GM12801 (cell line): ENCODE measurements around the gene PKIG.

Experiments
- CTCF ChIP-seq: IDR thresholded peaks from one replicate; pipeline ENCODE4 v1.5.1; 2011; ENCODE audit warnings: control low read depth; ENCODE audit not compliant: insufficient read length; ENCODE audit errors: extremely low read depth

PKIG gene

GRCh38 chr20:44621939-44622338 lies 39.6 kb downstream of the PKIG start:
- no peak for TF ChIP-seq CTCF

GRCh38 chr20:44622501-44623270 lies 40.3 kb downstream of the PKIG start:
- no peak for TF ChIP-seq CTCF

- no peak for TF ChIP-seq CTCF
Observed at GRCh38 chr20:44624152-44624551, 41.8 kb downstream of the PKIG start.

- no peak for TF ChIP-seq CTCF
Observed at GRCh38 chr20:44624743-44625271, 42.4 kb downstream of the PKIG start.

GRCh38 chr20:44625361-44625760 lies 43.0 kb downstream of the PKIG start:
- TF ChIP-seq CTCF: no peak

- TF ChIP-seq CTCF: no peak
Observed at GRCh38 chr20:44626278-44626677, 43.9 kb downstream of the PKIG start.

- no peak for TF ChIP-seq CTCF
Observed at GRCh38 chr20:44627364-44628010, 45.1 kb downstream of the PKIG start.
